HL-60 (cell line): ENCODE results near the gene SNURF.

ENCODE experiments used
- GABPA ChIP-seq: IDR thresholded peaks from 2 replicates; pipeline ENCODE4 v1.6.1; 2012; ENCODE audit warnings: low read depth
- POLR2AphosphoS5 ChIP-seq: IDR thresholded peaks from 2 replicates; pipeline ENCODE4 v1.6.1; 2012; ENCODE audit warnings: low read depth

DNA sequence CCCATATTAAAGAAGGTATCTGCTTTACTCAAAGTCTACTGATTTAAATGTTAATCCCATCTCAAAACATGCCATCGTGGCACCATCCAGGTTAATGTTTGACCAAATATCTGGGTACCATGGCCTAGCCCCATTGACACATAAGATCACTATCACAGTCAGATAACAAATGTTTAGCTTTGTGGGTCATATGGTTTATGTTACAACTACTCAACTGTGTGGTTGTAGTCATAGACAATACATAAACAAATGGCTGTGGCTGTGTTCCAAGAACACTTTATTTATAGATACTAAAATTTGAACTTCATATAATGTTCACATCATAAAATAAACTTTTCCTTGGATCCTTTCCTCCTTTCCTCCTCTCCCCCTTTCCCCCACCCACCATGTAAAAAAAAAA is 9.8 kb upstream of the SNURF start:
- no peak for TF ChIP-seq POLR2AphosphoS5
- no peak for TF ChIP-seq GABPA
